Aorta (tissue), 5 donors: ENCODE measurements around the gene DGKQ. TPM values are rescaled to one million over a fixed set of nuclear protein-coding genes. Genes with fewer than 3 reads are reported as not detected.

Experiments used
- ATAC-seq: fragments of 200-7000 bp; cut with Tn5 transposase; one replicate; pipeline ENCODE4 v1.9.1; 2022; ENCODE audit warnings: moderate library complexity; ENCODE audit not compliant: low FRiP score
- DNase-seq, 2 donors: peaks; one replicate each; pipeline ENCODE4 v3.0.0-alpha.2; 2020
- H3K27ac ChIP-seq, 2 donors: one replicate each; pipeline ENCODE4 v1.5.1; 2013; ENCODE audit warnings: low read length in 2 of 2, mild to moderate bottlenecking in 2 of 2, moderate library complexity in 2 of 2, control low read depth in 1 of 2, inconsistent platforms in 1 of 2, low read depth in 1 of 2
- H3K27me3 ChIP-seq, 2 donors: one replicate each; pipeline ENCODE4 v1.6.1; 2013; ENCODE audit warnings: control low read depth in 1 of 2, low read length in 1 of 2, mild to moderate bottlenecking in 1 of 2, moderate library complexity in 1 of 2; ENCODE audit not compliant: insufficient read depth in 2 of 2, control insufficient read depth in 1 of 2
- H3K36me3 ChIP-seq, 2 donors: one replicate each; pipeline ENCODE4 v1.6.1; 2013; ENCODE audit warnings: control low read depth in 1 of 2, low read length in 1 of 2, mild to moderate bottlenecking in 1 of 2; ENCODE audit not compliant: insufficient read depth in 2 of 2, control insufficient read depth in 1 of 2
- H3K4me1 ChIP-seq, 2 donors: one replicate each; pipeline ENCODE4 v1.6.1; 2013; ENCODE audit warnings: low read length in 2 of 2, control low read depth in 1 of 2, mild to moderate bottlenecking in 1 of 2, moderate library complexity in 1 of 2; ENCODE audit not compliant: insufficient read depth in 2 of 2, control insufficient read depth in 1 of 2
- H3K4me3 ChIP-seq, 2 donors: one replicate each; pipeline ENCODE4 v1.5.1; 2013; ENCODE audit warnings: low read length in 2 of 2, control low read depth in 1 of 2, mild to moderate bottlenecking in 1 of 2
- H3K9me3 ChIP-seq: one replicate; pipeline ENCODE4 v1.6.1; 2013; ENCODE audit warnings: mild to moderate bottlenecking, low read length; ENCODE audit not compliant: control insufficient read depth
- WGBS, 2 donors: extraction: QIAGEN DNeasy Blood & Tissue Kit; methylation state at CpG; one replicate each; pipeline ENCODE4 v1.1.7; 2013; 5-methylcytosine and 5-hydroxymethylcytosine counted together
- intact Hi-C, 2 donors: fragments of 100-400 bp; cut with DNase I; formaldehyde crosslinking; loops; one replicate each; pipeline versions ENCODE4 v1.14.2 to v1.15.0; 2022
- polyA plus RNA-seq, 2 donors: library from polyadenylated mRNA; stranded (reverse); fragments of 200-250 nt; gene quantifications; one replicate each; pipeline ENCODE4 v1.2.3, GENCODE V29; 2013
- total RNA-seq, 2 donors: library from RNA; stranded (reverse); fragmentation: NEBNext Ultra II Directional; extraction: Animal tissue kit (Norgen Biotek cat#: 25700); gene quantifications; one replicate each; pipeline ENCODE4 v1.2.1, GENCODE V29; 2021
- donor health status: healthy with polysubstance abuse.
- donor health status: Bipolar disorder and iron deficiency.
- donor health status: DM: no; HTN: no; CAD: no.
- donor health status: DM: no; HTN: no; CAD: no.
- donor health status: DM: yes; HTN: yes; CAD: no.

Gene DGKQ
- total and polyA plus RNA-seq, 4 donors: 5.4 to 14.2 (median 12.3) TPM

GRCh38 chr4:911221-911751 lies 62.1 kb downstream of the DGKQ start:
- no peak overlapping the region for H3K4me3 ChIP-seq
- H3K4me1 ChIP-seq: no peaks in the 10 kb centered on the region
- WGBS, 2 donors: 95% methylated on average over 23 of the region's 23 CpGs
- H3K9me3 ChIP-seq: no peaks in the 10 kb centered on the region
- DNase-seq: peak; percentile 36 to 43
- H3K36me3 ChIP-seq: peaks cover 0 to 4% of the 10 kb centered on the region in 2 donors
- no peak overlapping the region for H3K27ac ChIP-seq
- H3K27me3 ChIP-seq: no peaks in the 10 kb centered on the region
- intact Hi-C loops: no loop called here
- ATAC-seq: no peak

GRCh38 chr4:910366-911091 lies 62.8 kb downstream of the DGKQ start:
- H3K27ac ChIP-seq: no peak overlapping the region
- H3K36me3 ChIP-seq: peaks cover 0 to 4% of the 10 kb centered on the region in 2 donors
- no peaks in the 10 kb centered on the region for H3K4me1 ChIP-seq
- 95% methylated on average over 25 to 26 of the region's 26 CpGs for WGBS, 2 donors
- DNase-seq (peak; percentile 32 to 60), ATAC-seq (no peak)
- intact Hi-C loops: no loop called here
- no peaks in the 10 kb centered on the region for H3K27me3 ChIP-seq
- H3K9me3 ChIP-seq: no peaks in the 10 kb centered on the region
- no peak overlapping the region for H3K4me3 ChIP-seq

GRCh38 chr4:909821-910220 lies 63.5 kb downstream of the DGKQ start:
- Histone ChIP-seq H3K4me3 (no peak overlapping the region), H3K27ac (no peak overlapping the region), H3K36me3 (peaks cover 0 to 4% of the 10 kb centered on the region in 2 donors), H3K9me3 (no peaks in the 10 kb centered on the region), H3K27me3 (no peaks in the 10 kb centered on the region), H3K4me1 (no peaks in the 10 kb centered on the region)
- DNase-seq (peak; percentile 26 to 61), ATAC-seq (no peak)
- 91 to 94% methylated on average over 12 of the region's 12 CpGs for WGBS, 2 donors
- intact Hi-C loops: no loop called here

DNA sequence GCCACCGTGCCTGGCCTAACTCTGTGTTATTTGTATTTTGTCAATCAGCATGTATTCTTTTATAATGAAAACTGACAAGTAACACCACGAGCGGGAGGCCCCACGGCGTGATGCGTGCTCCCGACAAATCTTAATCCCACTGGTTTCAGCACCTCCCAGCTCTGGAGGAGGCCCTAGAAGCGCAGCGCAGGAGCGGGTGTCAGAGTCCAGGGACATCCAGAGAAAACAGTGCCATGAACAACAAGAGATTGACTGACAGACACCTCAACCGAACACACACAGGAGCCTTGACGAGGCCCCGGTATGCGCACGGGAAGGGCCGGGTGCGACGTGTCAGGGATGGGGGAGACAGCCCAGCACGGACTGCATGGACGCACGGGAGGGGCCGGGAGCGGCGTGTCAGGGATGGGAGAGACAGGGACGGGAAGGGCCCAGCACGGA lies 64.2 kb downstream of the DGKQ start:
- peaks cover 0 to 4% of the 10 kb centered on the region in 2 donors for H3K36me3 ChIP-seq

More for the DNA sequence above, 64.2 kb downstream of the DGKQ start:
- intact Hi-C loops: no loop called here
- ATAC-seq (no peak), DNase-seq (peak in 1 of 2 donors; percentile 40)
- Histone ChIP-seq H3K9me3 (no peaks in the 10 kb centered on the region), H3K4me1 (no peaks in the 10 kb centered on the region), H3K27me3 (no peaks in the 10 kb centered on the region), H3K27ac (no peak overlapping the region), H3K4me3 (no peak overlapping the region)
- WGBS, 2 donors: 93 to 94% methylated on average over 26 of the region's 26 CpGs

Other genes starting within 250 kb of the DGKQ start
- 10 to 100 TPM in 1 of 2 donors, 1 to 10 TPM in 1; 5.2 to 13.7 TPM for gene CPLX1, start 147.4 kb downstream of the DGKQ start, total RNA-seq
- under 1 TPM; 0.13 to 0.50 TPM for gene CPLX1, start 147.4 kb downstream of the DGKQ start, polyA plus RNA-seq
- 10 to 100 TPM; 90.8 to 98.0 TPM for gene GAK, start 41.3 kb downstream of the DGKQ start, total RNA-seq
- 100 to 1,000 TPM in 1 of 2 donors, 10 to 100 TPM in 1; 52.0 to 300 TPM for gene GAK, start 41.3 kb downstream of the DGKQ start, polyA plus RNA-seq
- 10 to 100 TPM; 17.4 to 26.0 TPM for gene TMEM175, start 41.1 kb downstream of the DGKQ start, total RNA-seq
- gene TMEM175, start 41.1 kb downstream of the DGKQ start, polyA plus RNA-seq: 10 to 100 TPM; 35.2 to 81.3 TPM
- gene IDUA, start 13.5 kb upstream of the DGKQ start, total RNA-seq: 10 to 100 TPM; 27.5 to 44.2 TPM
- 10 to 100 TPM in 1 of 2 donors, 1 to 10 TPM in 1; 5.9 to 42.5 TPM for gene IDUA, start 13.5 kb upstream of the DGKQ start, polyA plus RNA-seq
- gene SLC26A1, start 19.8 kb upstream of the DGKQ start, total RNA-seq: under 1 TPM in 1 of 2 donors, not detected in 1; 0.45 TPM
- under 1 TPM; 0.38 to 0.87 TPM for gene SLC26A1, start 19.8 kb upstream of the DGKQ start, polyA plus RNA-seq
- 10 to 100 TPM; 28.9 to 32.9 TPM for gene FGFRL1, start 38.1 kb upstream of the DGKQ start, total RNA-seq
- gene FGFRL1, start 38.1 kb upstream of the DGKQ start, polyA plus RNA-seq: 10 to 100 TPM in 1 of 2 donors, 1 to 10 TPM in 1; 6.9 to 19.5 TPM
- gene RNF212, start 140.0 kb upstream of the DGKQ start, total RNA-seq: 1 to 10 TPM; 1.3 to 8.9 TPM
- gene RNF212, start 140.0 kb upstream of the DGKQ start, polyA plus RNA-seq: under 1 TPM in 1 of 2 donors, not detected in 1; 0.74 TPM
- gene SPON2, start 199.0 kb upstream of the DGKQ start, total RNA-seq: 10 to 100 TPM in 1 of 2 donors, 1 to 10 TPM in 1; 5.7 to 40.8 TPM
- 1 to 10 TPM; 4.9 to 5.4 TPM for gene SPON2, start 199.0 kb upstream of the DGKQ start, polyA plus RNA-seq